Measurements from ENCODE around the gene KCNK17.

KCNK17 gene

DNA sequence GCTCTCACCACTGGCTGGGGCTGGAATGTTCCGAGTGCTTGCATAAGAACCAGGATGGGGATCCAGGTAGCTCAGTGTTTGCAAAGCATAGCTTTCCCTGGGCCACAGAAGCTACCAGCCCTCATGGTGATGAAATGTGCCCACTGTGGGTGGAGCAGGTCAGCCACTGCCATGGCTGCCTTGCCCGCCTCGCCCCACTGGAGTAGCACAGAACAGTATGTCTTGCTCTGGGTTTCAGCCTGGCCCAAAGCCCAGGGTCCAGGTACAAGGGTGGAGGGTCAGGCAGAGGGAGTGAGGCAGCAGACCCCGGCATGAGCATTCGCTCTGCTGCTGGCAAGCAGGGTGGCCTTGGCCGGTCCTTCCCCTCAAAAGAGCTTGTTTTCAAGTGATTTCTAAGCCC lies 34.7 kb downstream of the KCNK17 start:
- no peak for TF ChIP-seq POLR2A (IDR thresholded peaks at IDR 0.05; ENCODE audit: low read depth, low read length)
- no peak for DNase-seq (ENCODE audit: insufficient read length, low spot score)
- FAIRE-seq = no peak

DNA sequence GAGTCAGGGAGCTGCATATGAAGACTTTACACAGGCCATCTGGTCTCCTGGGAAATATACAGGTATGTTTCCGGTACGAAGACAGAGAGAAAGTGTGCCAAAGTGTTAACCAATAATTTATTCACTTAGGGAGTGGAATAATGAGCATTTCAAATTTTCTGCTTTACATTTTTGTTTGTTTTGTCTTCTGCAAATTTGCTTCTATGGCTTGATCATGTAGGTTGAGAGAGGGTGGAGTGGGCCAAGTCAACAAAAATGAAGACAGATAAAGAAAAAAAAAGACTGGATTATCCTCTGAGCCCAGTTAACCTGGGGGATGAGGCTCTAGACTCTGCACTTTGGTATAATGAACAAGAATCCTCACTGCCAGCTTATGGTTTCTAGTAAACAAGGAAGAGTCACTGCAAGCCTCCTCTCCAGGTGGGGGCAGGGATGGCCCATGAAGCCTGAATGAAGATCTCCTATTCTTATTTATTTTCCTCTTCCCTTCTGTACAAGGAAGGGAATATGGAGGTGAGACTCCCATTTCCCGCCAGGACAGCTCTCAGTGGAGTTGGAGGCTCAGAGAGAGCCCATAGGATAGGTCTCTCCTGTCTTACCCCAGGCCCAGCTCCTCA lies 37.7 kb downstream of the KCNK17 start:
- DNase-seq (ENCODE audit: insufficient read length, low spot score) = no peak
- FAIRE-seq = no peak
- no peak for TF ChIP-seq POLR2A (IDR thresholded peaks at IDR 0.05; ENCODE audit: low read depth, low read length)

DNA sequence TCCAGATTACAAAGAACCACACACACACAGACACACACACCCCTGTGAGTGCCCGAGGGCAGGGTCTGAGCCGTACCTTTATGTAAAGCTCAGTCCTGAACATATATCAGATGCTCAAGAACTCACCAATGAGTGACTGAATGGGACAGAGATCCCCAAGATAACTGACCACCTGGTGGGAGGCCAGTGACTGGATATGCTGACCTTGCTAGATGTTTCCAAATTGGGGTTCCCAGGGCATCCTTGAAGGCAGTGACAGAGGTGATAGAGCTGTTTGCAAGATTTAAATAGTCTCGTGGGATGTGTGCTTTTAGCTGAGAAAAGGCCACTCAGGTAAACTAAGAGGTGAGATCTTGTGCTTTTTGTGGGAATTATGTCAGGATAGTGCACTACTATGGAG lies 39.3 kb downstream of the KCNK17 start:
- FAIRE-seq (no peak), DNase-seq (ENCODE audit: insufficient read length, low spot score) (no peak)
- no peak for TF ChIP-seq POLR2A (IDR thresholded peaks at IDR 0.05; ENCODE audit: low read depth, low read length)

DNA sequence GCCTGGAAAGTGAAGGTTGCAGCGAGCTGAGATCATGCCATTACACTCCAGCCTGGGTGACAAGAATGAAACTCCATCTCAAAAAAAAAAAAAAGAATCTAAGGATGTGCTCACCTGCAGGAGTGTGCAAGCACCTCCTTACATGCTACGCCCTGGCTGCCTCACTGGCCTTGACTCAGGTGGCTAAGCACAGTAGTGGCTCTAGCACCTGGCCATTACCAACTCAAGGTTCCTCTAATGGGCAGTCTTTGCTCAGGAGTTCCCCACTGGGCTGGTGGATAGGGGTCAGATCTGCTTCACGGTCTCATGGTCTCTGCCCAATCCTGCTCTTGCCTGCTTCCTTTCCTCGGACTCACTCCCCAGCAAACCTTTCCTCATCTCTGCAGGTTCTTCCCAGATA lies 39.7 kb downstream of the KCNK17 start:
- DNase-seq (ENCODE audit: insufficient read length, low spot score) = no peak
- no peak for TF ChIP-seq POLR2A (IDR thresholded peaks at IDR 0.05; ENCODE audit: low read depth, low read length)
- no peak for FAIRE-seq

DNA sequence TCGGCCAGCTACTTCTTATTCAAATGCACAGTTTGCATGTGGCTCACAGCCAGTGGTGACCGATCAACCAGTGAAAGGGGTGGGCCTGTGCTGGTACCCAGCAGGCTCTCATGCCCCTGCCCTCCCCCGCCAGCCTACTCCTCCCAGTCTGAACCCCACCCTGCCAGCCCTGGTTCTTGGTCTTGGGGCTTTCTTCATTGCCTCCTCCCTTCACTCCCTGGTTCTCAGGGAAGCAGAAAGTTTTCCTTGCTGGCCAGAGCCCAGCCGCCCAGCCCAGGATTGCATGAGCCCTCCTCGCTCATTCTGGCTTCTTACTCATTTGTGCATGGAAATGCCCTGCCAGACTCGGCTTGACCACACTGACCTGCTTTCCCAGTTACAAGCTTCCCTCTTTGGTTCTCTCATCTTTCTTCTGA lies 40.8 kb downstream of the KCNK17 start:
- DNase-seq (ENCODE audit: insufficient read length, low spot score) (no peak), FAIRE-seq (no peak)
- TF ChIP-seq POLR2A (IDR thresholded peaks at IDR 0.05; ENCODE audit: low read depth, low read length) = no peak

DNA sequence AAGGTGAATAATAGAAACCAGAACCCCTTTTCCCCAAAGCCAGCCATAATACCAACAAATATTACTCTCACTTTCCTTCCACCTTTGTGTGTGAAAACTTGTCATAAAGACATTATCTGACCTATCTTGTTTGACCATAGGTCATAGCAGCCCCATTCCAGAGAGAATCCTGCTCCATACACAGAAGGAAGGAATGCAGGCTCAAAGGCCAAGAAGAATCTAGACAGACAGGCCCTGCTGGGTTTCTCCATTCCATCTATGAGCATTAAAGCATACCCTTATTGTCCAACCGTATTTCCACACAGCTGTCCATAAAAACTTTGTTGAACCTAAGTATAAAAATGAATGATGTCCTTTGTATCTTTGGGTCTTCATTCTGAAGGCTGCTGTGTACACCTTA lies 44.3 kb downstream of the KCNK17 start:
- TF ChIP-seq POLR2A (IDR thresholded peaks at IDR 0.05; ENCODE audit: low read depth, low read length) = no peak
- no peak for FAIRE-seq
- no peak for DNase-seq (ENCODE audit: insufficient read length, low spot score)

DNA sequence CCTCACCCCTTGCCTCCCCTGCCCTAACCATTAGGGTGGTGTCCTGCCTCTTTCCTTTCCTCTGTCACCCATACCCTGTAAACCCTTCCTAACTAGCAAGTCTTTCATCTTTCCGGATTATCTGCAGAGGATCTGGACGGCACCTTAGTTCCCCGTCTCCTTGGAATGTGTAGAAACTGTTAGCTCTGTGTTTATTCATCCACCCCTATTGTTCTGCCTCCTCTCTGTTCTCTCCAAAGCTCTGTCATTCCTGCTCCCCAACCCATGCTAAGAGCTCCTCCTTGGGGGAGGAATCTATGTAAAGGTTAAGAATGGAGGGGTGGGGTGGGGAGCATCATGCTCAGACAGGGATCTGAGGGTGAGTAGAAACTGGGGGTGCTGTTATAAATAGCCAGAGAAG lies 45.5 kb downstream of the KCNK17 start:
- FAIRE-seq = no peak

DNA sequence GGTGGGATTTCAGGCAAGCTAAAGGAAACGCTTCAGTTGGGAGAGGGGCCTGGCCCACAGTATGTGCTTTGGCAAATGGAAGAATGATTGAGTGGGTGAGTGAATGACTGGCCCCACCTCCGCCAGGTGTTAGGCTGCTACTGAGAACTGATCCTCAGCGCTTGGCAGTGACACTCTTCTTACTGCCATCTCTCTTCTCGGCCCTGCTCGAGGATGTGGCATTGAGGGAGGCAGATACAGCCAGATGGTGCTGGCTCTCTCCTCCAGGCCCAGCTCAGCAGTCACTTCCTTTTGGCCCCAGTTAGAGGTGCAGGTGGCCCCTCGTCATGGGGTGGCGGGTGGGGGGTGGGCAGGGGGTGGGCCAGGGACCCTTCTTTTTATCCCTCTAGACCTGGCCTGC lies 46.0 kb downstream of the KCNK17 start:
- FAIRE-seq (no peak), DNase-seq (ENCODE audit: insufficient read length, low spot score) (no peak)
- TF ChIP-seq POLR2A (IDR thresholded peaks at IDR 0.05; ENCODE audit: low read depth, low read length) = no peak

More for the DNA sequence above, 45.5 kb downstream of the KCNK17 start:
- DNase-seq (ENCODE audit: insufficient read length, low spot score) = no peak
- TF ChIP-seq POLR2A (IDR thresholded peaks at IDR 0.05; ENCODE audit: low read depth, low read length) = no peak

DNA sequence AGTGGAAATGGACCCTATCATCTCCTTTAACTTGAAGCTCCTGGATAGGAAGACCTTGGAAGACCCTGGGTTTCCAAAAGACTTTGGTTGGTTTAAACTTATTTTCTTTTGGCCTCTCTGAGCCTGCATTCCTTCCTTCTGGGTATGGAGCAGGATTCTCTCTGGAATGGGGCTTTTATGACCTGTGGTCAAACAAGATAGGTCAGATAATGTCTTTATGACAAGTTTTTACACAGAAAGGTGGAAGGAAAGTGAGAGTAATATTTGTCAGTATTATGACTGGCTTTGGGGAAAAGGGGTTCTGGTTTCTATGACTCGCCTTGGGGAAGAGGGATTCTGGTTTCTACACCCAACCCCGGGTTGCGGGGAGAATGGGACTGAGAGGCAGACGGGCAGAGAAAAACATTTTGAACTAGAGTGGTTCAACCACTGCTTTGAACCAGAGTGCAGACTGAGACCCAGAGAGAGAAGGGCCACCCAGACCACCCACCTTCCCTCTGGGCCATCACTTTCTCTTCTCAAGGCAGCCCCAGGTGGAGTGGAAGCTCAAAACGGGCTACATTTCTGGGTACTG lies 47.4 kb downstream of the KCNK17 start:
- FAIRE-seq = no peak

DNA sequence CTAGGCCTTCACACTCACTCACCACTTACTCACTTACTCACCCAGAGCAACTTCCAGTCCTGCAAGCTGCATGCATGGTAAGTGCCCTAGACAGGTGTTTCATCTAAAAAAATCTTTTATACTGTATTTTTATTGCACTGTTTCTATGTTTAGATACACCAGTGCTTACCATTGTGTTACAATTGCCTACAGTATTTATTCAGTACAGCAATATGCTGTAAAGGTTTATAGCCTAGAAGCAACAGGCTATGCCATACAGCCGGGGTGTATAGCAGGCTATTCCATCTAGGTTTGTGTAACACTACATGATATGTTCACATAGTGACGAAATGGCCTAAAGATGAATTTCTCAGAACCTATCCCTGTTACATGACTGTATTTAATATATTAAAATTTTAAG lies 47.8 kb downstream of the KCNK17 start:
- no peak for TF ChIP-seq POLR2A (IDR thresholded peaks at IDR 0.05; ENCODE audit: low read depth, low read length)
- DNase-seq (ENCODE audit: insufficient read length, low spot score) (no peak), FAIRE-seq (no peak)

More for the DNA sequence above, 47.4 kb downstream of the KCNK17 start:
- no peak for DNase-seq (ENCODE audit: insufficient read length, low spot score)
- TF ChIP-seq POLR2A (IDR thresholded peaks at IDR 0.05; ENCODE audit: low read depth, low read length) = no peak

DNA sequence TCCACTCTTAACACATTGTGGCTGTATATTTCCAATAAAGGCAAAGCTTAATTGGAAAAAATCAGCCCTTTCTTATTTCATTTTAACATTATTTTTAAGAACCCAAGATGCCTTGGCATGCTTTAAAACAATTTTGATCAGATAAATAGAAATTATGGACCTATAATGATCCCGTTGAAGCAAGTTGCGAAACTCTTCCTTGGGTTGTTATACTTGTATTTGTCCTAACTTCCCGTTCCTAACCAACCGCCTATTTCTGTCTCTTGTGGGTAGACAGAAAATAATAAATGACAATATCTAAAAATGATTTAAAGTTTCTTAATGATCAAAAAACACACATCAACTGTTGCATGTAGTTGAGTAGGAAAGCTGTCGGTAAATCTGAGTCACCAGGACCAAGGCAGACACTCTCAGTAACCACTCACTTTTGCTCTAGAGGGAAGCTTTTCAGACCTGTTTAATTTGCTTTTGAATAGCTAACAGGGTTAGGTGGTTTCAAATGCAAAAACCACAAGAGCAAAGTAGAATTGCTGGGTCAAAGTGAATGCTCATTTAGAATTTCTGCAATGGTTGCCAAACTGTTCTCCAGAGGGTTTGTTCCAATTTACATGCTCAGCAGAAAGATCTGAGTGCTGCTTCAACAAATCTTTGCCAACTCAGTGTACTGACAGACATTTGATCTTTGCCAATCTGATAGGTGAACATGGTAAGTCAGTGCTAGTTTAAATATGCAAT lies 50.7 kb downstream of the KCNK17 start:
- DNase-seq (ENCODE audit: insufficient read length, low spot score) = no peak
- TF ChIP-seq POLR2A (IDR thresholded peaks at IDR 0.05; ENCODE audit: low read depth, low read length) = no peak
- no peak for FAIRE-seq

DNA sequence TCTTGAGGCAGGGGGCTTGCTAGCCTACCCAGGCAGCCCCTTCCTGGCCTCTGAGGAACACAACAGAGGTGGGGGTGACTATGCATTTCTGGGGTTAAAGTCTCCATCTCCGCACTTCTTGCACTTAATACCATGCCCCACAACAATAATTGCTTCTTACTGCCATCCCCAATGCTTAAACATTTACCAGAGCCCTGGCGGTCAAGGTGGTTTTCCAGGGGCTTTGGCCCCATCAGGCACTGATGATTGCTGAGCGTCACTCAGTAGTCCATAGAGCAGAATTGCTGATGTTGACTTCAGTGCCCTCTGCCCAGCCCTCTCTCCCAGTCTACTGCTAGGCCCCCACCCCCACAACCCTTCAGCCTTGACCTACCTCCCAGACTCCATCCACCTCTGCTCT lies 52.5 kb downstream of the KCNK17 start:
- no peak for FAIRE-seq
- DNase-seq (ENCODE audit: insufficient read length, low spot score) = no peak
- TF ChIP-seq POLR2A (IDR thresholded peaks at IDR 0.05; ENCODE audit: low read depth, low read length) = no peak

DNA sequence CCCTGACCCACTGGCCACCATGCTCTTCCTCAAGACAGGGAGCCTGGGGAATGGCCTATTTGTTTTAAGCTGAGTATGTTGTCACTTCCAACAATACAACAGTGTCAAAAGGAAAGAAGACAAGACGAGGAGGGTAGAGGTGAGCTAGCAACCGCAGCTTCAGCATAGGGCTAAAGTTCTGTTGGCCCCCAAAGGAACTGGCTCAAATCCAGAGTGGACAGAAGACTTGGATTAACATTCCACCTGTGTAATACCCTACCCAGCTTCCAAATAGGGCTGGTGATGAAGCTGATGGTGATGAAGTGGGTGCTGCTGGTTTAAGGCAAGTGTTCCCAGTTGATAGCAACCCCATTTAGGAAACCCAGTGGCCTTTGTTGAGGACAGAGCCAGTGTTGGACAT lies 53.3 kb downstream of the KCNK17 start:
- no peak for TF ChIP-seq POLR2A (IDR thresholded peaks at IDR 0.05; ENCODE audit: low read depth, low read length)
- DNase-seq (ENCODE audit: insufficient read length, low spot score) (no peak), FAIRE-seq (no peak)

DNA sequence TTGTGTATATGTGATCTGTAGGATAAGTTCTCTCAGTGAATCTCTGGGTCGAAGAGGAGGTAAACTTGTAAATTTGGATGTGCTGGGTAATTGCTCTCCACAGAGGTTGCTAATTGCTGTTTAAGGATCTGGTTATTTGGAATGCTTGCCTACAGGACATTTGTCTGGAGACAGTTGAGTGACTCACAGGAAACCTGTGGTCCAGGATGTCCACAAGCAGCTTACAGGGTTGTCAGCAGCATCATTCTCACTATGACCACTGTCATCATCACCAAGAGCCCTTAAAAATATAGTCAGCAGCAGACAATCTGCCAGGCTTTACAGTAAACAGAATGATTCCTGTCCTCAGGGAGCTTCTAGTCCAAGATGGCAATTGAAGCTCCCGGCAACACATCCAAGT lies 53.8 kb downstream of the KCNK17 start:
- FAIRE-seq (no peak), DNase-seq (ENCODE audit: insufficient read length, low spot score) (no peak)
- TF ChIP-seq POLR2A (IDR thresholded peaks at IDR 0.05; ENCODE audit: low read depth, low read length) = no peak

Measured in H54 (cell line).